ENCODE results near the gene PEMT.
"Not testable (repeated sequence)": the region's sequence is repeated elsewhere in the genome, so short reads cannot be mapped to it uniquely, and the experiment has no call there.

Gene PEMT

GRCh38 chr17:17487998-17488397 is 103.5 kb downstream of the PEMT start:
- no peak for DNase-seq (ENCODE audit: low read depth)

GRCh38 chr17:17486416-17486815 is 105.1 kb downstream of the PEMT start:
- not testable (repeated sequence) for DNase-seq (ENCODE audit: low read depth)

GRCh38 chr17:17485420-17485819 is 106.1 kb downstream of the PEMT start:
- DNase-seq (ENCODE audit: low read depth) = no peak

GRCh38 chr17:17484451-17484899 is 107.0 kb downstream of the PEMT start:
- DNase-seq (ENCODE audit: low read depth) = no peak

GRCh38 chr17:17481860-17482259 is 109.6 kb downstream of the PEMT start:
- no peak for DNase-seq (ENCODE audit: low read depth)

- no peak for DNase-seq (ENCODE audit: low read depth)
Observed at GRCh38 chr17:17480593-17481148, 110.8 kb downstream of the PEMT start.

GRCh38 chr17:17479209-17479608 is 112.3 kb downstream of the PEMT start:
- DNase-seq (ENCODE audit: low read depth) = no peak

- DNase-seq (ENCODE audit: low read depth) = peak; percentile 91
Observed at GRCh38 chr17:17476865-17477467, 114.5 kb downstream of the PEMT start, which contains the start of gene MED9. Gene MED9, plus strand, starts transcription at chr17:17477000. Its CDS starts 42 bp downstream, at chr17:17477042.

GRCh38 chr17:17474341-17474740 is 117.2 kb downstream of the PEMT start:
- no peak for DNase-seq (ENCODE audit: low read depth)

GRCh38 chr17:17472333-17472920 is 119.1 kb downstream of the PEMT start:
- no peak for DNase-seq (ENCODE audit: low read depth)

GRCh38 chr17:17469996-17470395 is 121.5 kb downstream of the PEMT start:
- no peak for DNase-seq (ENCODE audit: low read depth)

- DNase-seq (ENCODE audit: low read depth) = no peak
Observed at GRCh38 chr17:17469358-17469757, 122.2 kb downstream of the PEMT start.

GRCh38 chr17:17468217-17469010 is 123.1 kb downstream of the PEMT start:
- no peak for DNase-seq (ENCODE audit: low read depth)

- DNase-seq (ENCODE audit: low read depth) = no peak
Observed at GRCh38 chr17:17467720-17468119, 123.8 kb downstream of the PEMT start.

GRCh38 chr17:17467016-17467415 is 124.5 kb downstream of the PEMT start:
- no peak for DNase-seq (ENCODE audit: low read depth)

GRCh38 chr17:17466511-17466910 is 125.0 kb downstream of the PEMT start:
- DNase-seq (ENCODE audit: low read depth) = no peak

GRCh38 chr17:17465878-17466277 is 125.6 kb downstream of the PEMT start:
- DNase-seq (ENCODE audit: low read depth) = not testable (repeated sequence)

GRCh38 chr17:17463821-17464220 is 127.7 kb downstream of the PEMT start:
- no peak for DNase-seq (ENCODE audit: low read depth)

GRCh38 chr17:17462048-17462824 is 129.3 kb downstream of the PEMT start:
- DNase-seq (ENCODE audit: low read depth) = no peak

- DNase-seq (ENCODE audit: low read depth) = no peak
Observed at GRCh38 chr17:17460038-17460437, 131.5 kb downstream of the PEMT start.

GRCh38 chr17:17457680-17458079 is 133.8 kb downstream of the PEMT start:
- DNase-seq (ENCODE audit: low read depth) = no peak

- no peak for DNase-seq (ENCODE audit: low read depth)
Observed at GRCh38 chr17:17456251-17456650, 135.3 kb downstream of the PEMT start.
